Aorta (tissue), 5 donors: Measurements from ENCODE around the gene CLEC4G. TPM values are rescaled to one million over a fixed set of nuclear protein-coding genes. Genes with fewer than 3 reads are reported as not detected.
A peak's percentile ranks its signal among the peaks of the same experiment; 100 is the strongest.

ENCODE experiments used
- ATAC-seq: fragments of 200-7000 bp; cut with Tn5 transposase; one replicate; pipeline ENCODE4 v1.9.1; 2022; ENCODE audit warnings: moderate library complexity; ENCODE audit not compliant: low FRiP score
- DNase-seq, 2 donors: peaks; one replicate each; pipeline ENCODE4 v3.0.0-alpha.2; 2020
- H3K27ac ChIP-seq, 2 donors: one replicate each; pipeline ENCODE4 v1.5.1; 2013; ENCODE audit warnings: low read length in 2 of 2, mild to moderate bottlenecking in 2 of 2, moderate library complexity in 2 of 2, control low read depth in 1 of 2, inconsistent platforms in 1 of 2, low read depth in 1 of 2
- H3K27me3 ChIP-seq, 2 donors: one replicate each; pipeline ENCODE4 v1.6.1; 2013; ENCODE audit warnings: control low read depth in 1 of 2, low read length in 1 of 2, mild to moderate bottlenecking in 1 of 2, moderate library complexity in 1 of 2; ENCODE audit not compliant: insufficient read depth in 2 of 2, control insufficient read depth in 1 of 2
- H3K36me3 ChIP-seq, 2 donors: one replicate each; pipeline ENCODE4 v1.6.1; 2013; ENCODE audit warnings: control low read depth in 1 of 2, low read length in 1 of 2, mild to moderate bottlenecking in 1 of 2; ENCODE audit not compliant: insufficient read depth in 2 of 2, control insufficient read depth in 1 of 2
- H3K4me1 ChIP-seq, 2 donors: one replicate each; pipeline ENCODE4 v1.6.1; 2013; ENCODE audit warnings: low read length in 2 of 2, control low read depth in 1 of 2, mild to moderate bottlenecking in 1 of 2, moderate library complexity in 1 of 2; ENCODE audit not compliant: insufficient read depth in 2 of 2, control insufficient read depth in 1 of 2
- H3K4me3 ChIP-seq, 2 donors: one replicate each; pipeline ENCODE4 v1.5.1; 2013; ENCODE audit warnings: low read length in 2 of 2, control low read depth in 1 of 2, mild to moderate bottlenecking in 1 of 2
- H3K9me3 ChIP-seq: one replicate; pipeline ENCODE4 v1.6.1; 2013; ENCODE audit warnings: mild to moderate bottlenecking, low read length; ENCODE audit not compliant: control insufficient read depth
- WGBS, 2 donors: extraction: QIAGEN DNeasy Blood & Tissue Kit; methylation state at CpG; one replicate each; pipeline ENCODE4 v1.1.7; 2013; 5-methylcytosine and 5-hydroxymethylcytosine counted together
- intact Hi-C, 2 donors: fragments of 100-400 bp; cut with DNase I; formaldehyde crosslinking; loops; one replicate each; pipeline versions ENCODE4 v1.14.2 to v1.15.0; 2022
- polyA plus RNA-seq, 2 donors: library from polyadenylated mRNA; stranded (reverse); fragments of 200-250 nt; gene quantifications; one replicate each; pipeline ENCODE4 v1.2.3, GENCODE V29; 2013
- total RNA-seq, 2 donors: library from RNA; stranded (reverse); fragmentation: NEBNext Ultra II Directional; extraction: Animal tissue kit (Norgen Biotek cat#: 25700); gene quantifications; one replicate each; pipeline ENCODE4 v1.2.1, GENCODE V29; 2021
- donor health status: healthy with polysubstance abuse.
- donor health status: Bipolar disorder and iron deficiency.
- donor health status: DM: no; HTN: no; CAD: no.
- donor health status: DM: no; HTN: no; CAD: no.
- donor health status: DM: yes; HTN: yes; CAD: no.

The CLEC4G gene
- total and polyA plus RNA-seq, 4 donors = 2.3 to 26.8 (median 2.8) TPM; not detected in 1

- H3K27me3 ChIP-seq = no peaks in the 10 kb centered on the region
Measured at GRCh38 chr19:7734220-7735203, 2.6 kb upstream of the CLEC4G start.

GRCh38 chr19:7733376-7733775 lies 1.5 kb upstream of the CLEC4G start:
- ATAC-seq (no peak), DNase-seq (no peak)
- no peak overlapping the region for H3K4me3 ChIP-seq
- no peaks in the 10 kb centered on the region for H3K36me3 ChIP-seq
- H3K27me3 ChIP-seq = no peaks in the 10 kb centered on the region
- H3K4me1 ChIP-seq = no peaks in the 10 kb centered on the region
- no peaks in the 10 kb centered on the region for H3K9me3 ChIP-seq
- intact Hi-C loops = no loop called here
- no peak overlapping the region for H3K27ac ChIP-seq
- WGBS, 2 donors = 71 to 80% methylated on average over 6 of the region's 6 CpGs

More at GRCh38 chr19:7734220-7735203, 2.6 kb upstream of the CLEC4G start:
- Histone ChIP-seq H3K4me1 (no peaks in the 10 kb centered on the region), H3K36me3 (no peaks in the 10 kb centered on the region), H3K9me3 (no peaks in the 10 kb centered on the region), H3K27ac (no peak overlapping the region), H3K4me3 (no peak overlapping the region)
- WGBS, 2 donors = 59 to 63% methylated on average over 12 of the region's 12 CpGs
- intact Hi-C loops = no loop called here
- ATAC-seq (no peak), DNase-seq (no peak)

DNA sequence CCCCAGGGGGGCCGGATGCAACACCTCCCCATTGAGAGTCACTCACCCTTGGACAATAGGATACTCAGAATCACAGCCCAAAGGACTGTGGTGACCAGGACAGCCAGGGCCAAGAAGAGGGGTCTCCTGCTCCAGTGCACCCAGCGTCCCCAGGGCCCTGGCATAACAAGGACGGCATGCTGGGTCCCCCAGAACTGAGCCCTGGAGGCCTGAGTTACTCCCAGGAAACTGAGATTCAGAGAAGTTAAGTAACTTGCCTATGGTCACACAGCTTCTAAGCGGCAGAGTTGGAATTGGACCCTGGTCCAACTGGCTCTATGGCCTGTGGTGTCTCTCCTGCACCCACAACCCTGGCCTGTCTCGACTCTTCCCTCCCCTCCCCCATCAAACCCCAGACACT lies 295 bp downstream of the CLEC4G start:
- 67 to 72% methylated on average over 5 of the region's 5 CpGs for WGBS, 2 donors
- Histone ChIP-seq H3K9me3 (no peaks in the 10 kb centered on the region), H3K4me3 (no peak overlapping the region), H3K27me3 (no peaks in the 10 kb centered on the region), H3K27ac (no peak overlapping the region), H3K4me1 (no peaks in the 10 kb centered on the region), H3K36me3 (no peaks in the 10 kb centered on the region)
- ATAC-seq (no peak), DNase-seq (no peak)
- intact Hi-C loops = no loop called here

DNA sequence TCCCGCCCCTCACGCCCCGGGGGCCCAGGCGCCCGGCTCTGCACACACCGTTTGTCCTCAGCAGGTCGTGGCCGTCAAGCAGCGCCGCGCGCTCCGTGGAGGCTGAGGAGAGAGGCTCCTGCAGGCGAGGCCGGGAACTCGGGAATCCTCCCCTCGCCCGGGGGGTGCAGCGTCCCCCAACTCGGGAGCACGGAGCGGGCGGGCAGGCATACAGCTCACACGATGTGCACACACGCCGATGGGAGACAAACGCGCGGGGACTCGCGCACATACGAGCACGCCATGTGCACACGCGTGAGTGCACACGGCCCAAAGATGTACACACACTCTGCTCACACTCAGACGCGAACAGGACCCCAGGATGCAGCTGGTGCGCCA lies 703 bp downstream of the CLEC4G start:
- H3K27me3 ChIP-seq = no peaks in the 10 kb centered on the region
- intact Hi-C loops = no loop called here
- ATAC-seq = no peak
- H3K9me3 ChIP-seq = no peaks in the 10 kb centered on the region
- H3K4me3 ChIP-seq = no peak overlapping the region
- peak in 1 of 2 donors; percentile 58 for DNase-seq
- no peak overlapping the region for H3K27ac ChIP-seq
- 57% methylated on average over 39 of the region's 39 CpGs for WGBS, 2 donors
- no peaks in the 10 kb centered on the region for H3K4me1 ChIP-seq
- H3K36me3 ChIP-seq = no peaks in the 10 kb centered on the region

GRCh38 chr19:7730286-7731217 lies 1.4 kb downstream of the CLEC4G start:
- intact Hi-C loops = no loop called here
- no peaks in the 10 kb centered on the region for H3K36me3 ChIP-seq
- H3K27me3 ChIP-seq = no peaks in the 10 kb centered on the region
- WGBS, 2 donors = 3 to 5% methylated on average over 61 to 78 of the region's 78 CpGs
- no peak overlapping the region for H3K4me3 ChIP-seq
- H3K9me3 ChIP-seq = no peaks in the 10 kb centered on the region
- H3K27ac ChIP-seq = no peak overlapping the region
- H3K4me1 ChIP-seq = no peaks in the 10 kb centered on the region
- ATAC-seq (peak; percentile 33), DNase-seq (no peak)

GRCh38 chr19:7729831-7730285 lies 2.1 kb downstream of the CLEC4G start:
- 4 to 7% methylated on average over 34 of the region's 34 CpGs for WGBS, 2 donors
- no peak for ATAC-seq
- Histone ChIP-seq H3K36me3 (no peaks in the 10 kb centered on the region), H3K27me3 (no peaks in the 10 kb centered on the region), H3K4me1 (no peaks in the 10 kb centered on the region), H3K9me3 (no peaks in the 10 kb centered on the region), H3K27ac (no peak overlapping the region), H3K4me3 (no peak overlapping the region)
- DNase-seq = no peak
- intact Hi-C loops = no loop called here

GRCh38 chr19:7729211-7729610 lies 2.7 kb downstream of the CLEC4G start:
- Histone ChIP-seq H3K9me3 (no peaks in the 10 kb centered on the region), H3K27me3 (no peaks in the 10 kb centered on the region)
- WGBS, 2 donors = 15 to 16% methylated on average over 16 of the region's 16 CpGs

DNA sequence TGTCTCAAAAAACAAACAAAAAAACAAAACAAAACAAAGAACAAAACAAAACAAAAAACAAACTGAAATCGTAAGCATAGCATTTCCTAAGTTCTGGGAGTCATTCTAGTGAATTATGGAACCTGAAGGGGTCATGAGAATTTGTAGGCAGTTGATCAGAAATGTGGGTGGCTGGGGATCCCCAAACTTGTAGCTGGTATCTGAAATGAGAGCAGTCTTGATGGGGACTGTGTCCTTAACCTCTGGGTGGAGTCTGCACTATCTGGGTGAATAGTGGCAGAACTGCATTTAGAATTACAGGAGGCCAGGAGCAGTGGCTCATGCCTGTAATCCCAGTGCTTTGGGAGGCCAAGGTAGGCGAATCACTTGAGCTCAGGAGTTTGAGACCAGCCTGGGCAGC lies 6.1 kb downstream of the CLEC4G start:
- intact Hi-C loops = no loop called here
- WGBS, 2 donors = 56% methylated on average over 2 of the region's 2 CpGs
- H3K36me3 ChIP-seq = no peaks in the 10 kb centered on the region
- ATAC-seq = no peak
- no peak overlapping the region for H3K4me3 ChIP-seq
- no peaks in the 10 kb centered on the region for H3K9me3 ChIP-seq
- no peaks in the 10 kb centered on the region for H3K27me3 ChIP-seq
- H3K27ac ChIP-seq = no peak overlapping the region
- DNase-seq = no peak
- no peaks in the 10 kb centered on the region for H3K4me1 ChIP-seq

More at GRCh38 chr19:7729211-7729610, 2.7 kb downstream of the CLEC4G start:
- Histone ChIP-seq H3K36me3 (no peaks in the 10 kb centered on the region), H3K4me3 (no peak overlapping the region), H3K4me1 (no peaks in the 10 kb centered on the region), H3K27ac (no peak overlapping the region)
- DNase-seq (no peak), ATAC-seq (no peak)
- intact Hi-C loops = no loop called here
